Measurements from ENCODE around the gene SPAG6. TPM values are rescaled to one million over a fixed set of nuclear protein-coding genes. Genes with fewer than 3 reads are reported as not detected.
"Not testable (repeated sequence)": the region's sequence is repeated elsewhere in the genome, so short reads cannot be mapped to it uniquely, and the experiment has no call there.

Gene SPAG6
- total RNA-seq, 1 experiment from 2014 or later, result 0.74 TPM

DNA sequence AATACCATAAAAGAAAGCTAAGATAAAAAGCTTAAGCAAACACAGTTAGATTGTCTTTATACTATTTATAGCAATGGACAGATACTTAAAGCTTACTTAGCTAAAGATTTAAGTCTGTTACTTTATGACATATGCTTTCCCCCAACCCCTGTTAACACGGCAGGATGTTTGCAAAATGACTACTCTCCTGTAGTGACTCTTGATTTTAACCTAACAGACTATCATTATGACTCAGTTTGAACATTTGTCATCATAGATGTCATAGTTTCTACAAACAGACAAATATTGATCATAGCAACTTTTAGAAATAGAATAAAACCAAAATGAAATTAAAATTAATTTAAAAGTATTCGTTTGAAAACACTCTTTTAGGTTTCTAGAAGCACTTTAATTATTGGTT, 36.9 kb upstream of the SPAG6 start (continued):
- TF ChIP-seq, protein P1, sequence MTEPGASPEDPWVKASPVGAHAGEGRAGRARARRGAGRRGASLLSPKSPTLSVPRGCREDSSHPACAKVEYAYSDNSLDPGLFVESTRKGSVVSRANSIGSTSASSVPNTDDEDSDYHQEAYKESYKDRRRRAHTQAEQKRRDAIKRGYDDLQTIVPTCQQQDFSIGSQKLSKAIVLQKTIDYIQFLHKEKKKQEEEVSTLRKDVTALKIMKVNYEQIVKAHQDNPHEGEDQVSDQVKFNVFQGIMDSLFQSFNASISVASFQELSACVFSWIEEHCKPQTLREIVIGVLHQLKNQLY (CRISPR knock-in tag; IDR thresholded peaks at IDR 0.05), result no peak
- TF ChIP-seq, protein P2, sequence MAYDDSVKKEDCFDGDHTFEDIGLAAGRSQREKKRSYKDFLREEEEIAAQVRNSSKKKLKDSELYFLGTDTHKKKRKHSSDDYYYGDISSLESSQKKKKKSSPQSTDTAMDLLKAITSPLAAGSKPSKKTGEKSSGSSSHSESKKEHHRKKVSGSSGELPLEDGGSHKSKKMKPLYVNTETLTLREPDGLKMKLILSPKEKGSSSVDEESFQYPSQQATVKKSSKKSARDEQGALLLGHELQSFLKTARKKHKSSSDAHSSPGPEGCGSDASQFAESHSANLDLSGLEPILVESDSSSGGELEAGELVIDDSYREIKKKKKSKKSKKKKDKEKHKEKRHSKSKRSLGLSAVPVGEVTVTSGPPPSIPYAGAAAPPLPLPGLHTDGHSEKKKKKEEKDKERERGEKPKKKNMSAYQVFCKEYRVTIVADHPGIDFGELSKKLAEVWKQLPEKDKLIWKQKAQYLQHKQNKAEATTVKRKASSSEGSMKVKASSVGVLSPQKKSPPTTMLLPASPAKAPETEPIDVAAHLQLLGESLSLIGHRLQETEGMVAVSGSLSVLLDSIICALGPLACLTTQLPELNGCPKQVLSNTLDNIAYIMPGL (CRISPR knock-in tag; IDR thresholded peaks at IDR 0.05), result no peak
- TF ChIP-seq, protein P3, sequence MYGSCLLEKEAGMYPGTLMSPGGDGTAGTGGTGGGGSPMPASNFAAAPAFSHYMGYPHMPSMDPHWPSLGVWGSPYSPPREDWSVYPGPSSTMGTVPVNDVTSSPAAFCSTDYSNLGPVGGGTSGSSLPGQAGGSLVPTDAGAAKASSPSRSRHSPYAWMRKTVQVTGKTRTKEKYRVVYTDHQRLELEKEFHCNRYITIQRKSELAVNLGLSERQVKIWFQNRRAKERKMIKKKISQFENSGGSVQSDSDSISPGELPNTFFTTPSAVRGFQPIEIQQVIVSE (CRISPR knock-in tag; IDR thresholded peaks at IDR 0.05; ENCODE audit: borderline replicate concordance), result no peak
- TF ChIP-seq ZBTB21 (CRISPR knock-in tag; IDR thresholded peaks at IDR 0.05; ENCODE audit: borderline replicate concordance) (no peak), NFYB (CRISPR knock-in tag; conservative IDR thresholded peaks at IDR 0.05; ENCODE audit: low read depth) (no peak)

DNA sequence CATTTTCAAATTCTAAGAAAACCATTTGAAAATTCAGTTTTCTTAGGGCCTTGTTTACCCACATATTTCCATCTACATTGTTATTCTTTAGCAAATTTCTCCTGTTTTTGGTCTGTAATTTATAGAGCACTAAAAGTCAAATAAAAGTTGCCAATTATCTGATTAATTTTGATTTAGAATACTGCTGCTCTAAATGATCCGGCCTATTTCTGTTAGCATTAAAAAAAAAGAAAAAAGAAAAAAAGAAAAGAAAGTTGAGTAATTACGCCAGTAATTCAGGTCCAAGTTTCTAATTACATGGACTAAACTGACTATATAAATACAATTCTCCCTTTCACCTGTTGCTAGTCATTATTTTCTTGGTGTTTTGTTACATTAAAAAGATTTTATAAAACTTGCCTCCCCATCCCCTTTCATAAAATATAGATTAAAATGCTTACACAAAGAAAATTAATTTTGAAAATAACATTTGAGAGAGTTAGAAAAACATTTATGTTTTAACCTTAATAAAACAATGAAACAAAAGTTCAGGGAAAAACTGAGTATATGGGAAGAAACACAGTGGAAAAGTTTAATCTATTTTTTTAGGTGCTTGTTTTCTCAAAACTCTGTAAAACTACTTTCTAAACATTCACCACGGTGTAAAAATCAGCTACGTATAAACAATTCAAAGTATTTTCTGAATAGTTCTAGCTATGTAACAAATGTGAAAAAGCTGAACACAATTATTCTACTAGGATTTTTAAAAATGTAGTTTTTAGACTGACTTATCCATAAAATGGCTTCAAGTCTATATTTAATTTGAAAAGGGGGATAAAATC, 35.9 kb upstream of the SPAG6 start:
- no peak for DNase-seq (ENCODE audit: low spot score)
- H3K9me3 Mint-ChIP-seq, result peaks cover under 1% of the 10 kb centered on the region; the same call in 1 of the 2 replicates
- ATAC-seq, result no peak
- H3K4me3 Mint-ChIP-seq, result no peak overlapping the region
- TF ChIP-seq, protein P4, sequence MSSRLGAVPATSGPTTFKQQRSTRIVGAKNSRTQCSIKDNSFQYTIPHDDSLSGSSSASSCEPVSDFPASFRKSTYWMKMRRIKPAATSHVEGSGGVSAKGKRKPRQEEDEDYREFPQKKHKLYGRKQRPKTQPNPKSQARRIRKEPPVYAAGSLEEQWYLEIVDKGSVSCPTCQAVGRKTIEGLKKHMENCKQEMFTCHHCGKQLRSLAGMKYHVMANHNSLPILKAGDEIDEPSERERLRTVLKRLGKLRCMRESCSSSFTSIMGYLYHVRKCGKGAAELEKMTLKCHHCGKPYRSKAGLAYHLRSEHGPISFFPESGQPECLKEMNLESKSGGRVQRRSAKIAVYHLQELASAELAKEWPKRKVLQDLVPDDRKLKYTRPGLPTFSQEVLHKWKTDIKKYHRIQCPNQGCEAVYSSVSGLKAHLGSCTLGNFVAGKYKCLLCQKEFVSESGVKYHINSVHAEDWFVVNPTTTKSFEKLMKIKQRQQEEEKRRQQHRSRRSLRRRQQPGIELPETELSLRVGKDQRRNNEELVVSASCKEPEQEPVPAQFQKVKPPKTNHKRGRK (CRISPR knock-in tag; IDR thresholded peaks at IDR 0.05; ENCODE audit: borderline replicate concordance), result no peak
- no peak for TF ChIP-seq CREB1 (CRISPR knock-in tag; IDR thresholded peaks at IDR 0.05)
- TF ChIP-seq PRRX2 (CRISPR knock-in tag; IDR thresholded peaks at IDR 0.05), result no peak
- no peak for TF ChIP-seq RELA (CRISPR knock-in tag; IDR thresholded peaks at IDR 0.05; ENCODE audit: borderline replicate concordance)
- TF ChIP-seq, protein P5, sequence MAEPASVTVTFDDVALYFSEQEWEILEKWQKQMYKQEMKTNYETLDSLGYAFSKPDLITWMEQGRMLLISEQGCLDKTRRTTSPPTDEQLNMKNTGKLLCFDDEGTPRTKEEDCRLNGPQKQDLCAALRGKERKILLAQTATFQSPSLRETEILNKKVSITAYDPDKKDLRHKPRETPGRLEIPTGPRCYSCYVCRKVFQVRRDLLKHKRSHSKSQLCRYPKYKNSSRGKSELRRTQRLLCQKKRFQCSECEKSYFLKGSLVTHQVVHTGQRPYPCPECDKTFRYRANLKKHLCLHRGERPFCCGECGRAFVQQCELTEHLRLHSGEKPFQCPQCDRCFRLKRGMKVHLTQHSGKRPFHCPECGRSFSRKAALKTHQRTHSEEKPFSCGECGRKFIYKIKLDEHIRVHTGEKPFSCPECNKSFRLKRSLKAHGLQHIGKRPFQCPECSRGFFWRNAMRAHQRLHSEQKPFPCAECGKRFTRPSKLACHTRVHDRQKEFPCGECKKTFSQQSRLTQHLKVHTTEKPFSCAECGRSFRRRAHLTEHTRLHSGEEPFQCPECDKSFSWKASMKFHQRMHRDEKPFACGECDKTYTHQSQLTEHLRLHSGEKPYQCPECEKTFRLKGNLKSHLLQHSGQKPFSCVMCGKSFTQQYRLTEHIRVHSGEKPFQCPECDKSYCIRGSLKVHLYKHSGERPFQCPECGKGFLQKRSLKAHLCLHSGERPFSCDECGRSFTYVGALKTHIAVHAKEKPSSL (CRISPR knock-in tag; conservative IDR thresholded peaks at IDR 0.05), result no peak
- H3K27ac Mint-ChIP-seq, result no peak overlapping the region
- ChIA-PET CTCF (no interaction called here), POLR2A (no interaction called here)
- no peaks in the 10 kb centered on the region for H3K4me1 Mint-ChIP-seq
- H3K36me3 Mint-ChIP-seq, result no peaks in the 10 kb centered on the region
- H3K27me3 Mint-ChIP-seq (ENCODE audit: low read depth), result peaks cover 34% of the 10 kb centered on the region

DNA sequence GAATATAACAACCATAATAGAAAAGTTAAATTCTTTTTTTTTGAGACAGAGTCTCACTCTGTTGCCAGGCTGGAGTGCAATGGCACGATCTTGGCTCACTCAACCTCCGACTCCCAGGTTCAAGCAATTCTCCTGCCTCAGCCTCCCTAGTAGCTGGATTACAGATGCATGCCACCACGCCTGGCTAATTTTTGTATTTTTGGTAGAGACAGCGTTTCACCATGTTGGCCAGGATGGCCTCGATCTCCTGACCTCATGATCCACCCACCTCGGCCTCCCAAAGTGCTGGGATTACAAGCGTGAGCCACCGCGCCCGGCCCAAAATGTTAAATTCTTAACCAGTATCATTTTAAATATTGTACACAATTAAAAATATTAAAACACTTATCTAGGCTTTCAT, 35.3 kb upstream of the SPAG6 start:
- H3K4me1 Mint-ChIP-seq; H3K4me3 Mint-ChIP-seq; H3K27ac Mint-ChIP-seq; ATAC-seq; POLR2A ChIA-PET; H3K9me3 Mint-ChIP-seq; H3K36me3 Mint-ChIP-seq; DNase-seq (ENCODE audit: low spot score); CTCF ChIA-PET: not testable (repeated sequence)
- peaks cover 40% of the 10 kb centered on the region for H3K27me3 Mint-ChIP-seq (ENCODE audit: low read depth)

DNA sequence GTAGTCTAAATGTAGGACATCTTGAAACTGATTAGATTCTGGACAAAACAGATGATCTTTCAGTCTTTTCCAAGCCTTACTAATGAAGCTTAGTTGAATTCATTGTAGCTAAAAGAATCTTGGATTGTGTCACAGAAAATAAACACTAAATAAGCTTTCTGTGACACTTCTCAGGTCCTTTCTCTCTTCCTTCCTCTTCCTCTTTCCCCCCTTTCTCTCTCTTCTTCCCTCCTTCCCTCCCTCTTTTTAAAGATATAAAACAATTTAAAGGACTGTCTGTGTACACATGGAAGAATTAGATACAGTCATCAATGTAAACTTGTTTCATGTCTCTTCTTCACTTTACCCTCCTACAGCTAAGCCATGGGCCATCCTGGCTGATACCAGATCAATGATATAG, 34.4 kb upstream of the SPAG6 start:
- Mint-ChIP-seq H3K9me3 (no peaks in the 10 kb centered on the region), H3K4me1 (peaks cover 13% of the 10 kb centered on the region), H3K27ac (no peak overlapping the region), H3K36me3 (no peaks in the 10 kb centered on the region), H3K4me3 (no peak overlapping the region), H3K27me3 (ENCODE audit: low read depth) (peaks cover 49% of the 10 kb centered on the region)
- CTCF ChIA-PET, result no interaction called here
- POLR2A ChIA-PET, result no interaction called here
- no peak for TF ChIP-seq FOXJ3 (CRISPR knock-in tag; IDR thresholded peaks at IDR 0.05; ENCODE audit: borderline replicate concordance)
- TF ChIP-seq, protein P6, sequence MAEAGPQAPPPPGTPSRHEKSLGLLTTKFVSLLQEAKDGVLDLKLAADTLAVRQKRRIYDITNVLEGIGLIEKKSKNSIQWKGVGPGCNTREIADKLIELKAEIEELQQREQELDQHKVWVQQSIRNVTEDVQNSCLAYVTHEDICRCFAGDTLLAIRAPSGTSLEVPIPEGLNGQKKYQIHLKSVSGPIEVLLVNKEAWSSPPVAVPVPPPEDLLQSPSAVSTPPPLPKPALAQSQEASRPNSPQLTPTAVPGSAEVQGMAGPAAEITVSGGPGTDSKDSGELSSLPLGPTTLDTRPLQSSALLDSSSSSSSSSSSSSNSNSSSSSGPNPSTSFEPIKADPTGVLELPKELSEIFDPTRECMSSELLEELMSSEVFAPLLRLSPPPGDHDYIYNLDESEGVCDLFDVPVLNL (CRISPR knock-in tag; IDR thresholded peaks at IDR 0.05; ENCODE audit: borderline replicate concordance, low read depth), result no peak
- TF ChIP-seq ZNF121 (CRISPR knock-in tag; IDR thresholded peaks at IDR 0.05), result no peak
- TF ChIP-seq ETV6 (CRISPR knock-in tag; IDR thresholded peaks at IDR 0.05), result no peak
- TF ChIP-seq, protein P7, sequence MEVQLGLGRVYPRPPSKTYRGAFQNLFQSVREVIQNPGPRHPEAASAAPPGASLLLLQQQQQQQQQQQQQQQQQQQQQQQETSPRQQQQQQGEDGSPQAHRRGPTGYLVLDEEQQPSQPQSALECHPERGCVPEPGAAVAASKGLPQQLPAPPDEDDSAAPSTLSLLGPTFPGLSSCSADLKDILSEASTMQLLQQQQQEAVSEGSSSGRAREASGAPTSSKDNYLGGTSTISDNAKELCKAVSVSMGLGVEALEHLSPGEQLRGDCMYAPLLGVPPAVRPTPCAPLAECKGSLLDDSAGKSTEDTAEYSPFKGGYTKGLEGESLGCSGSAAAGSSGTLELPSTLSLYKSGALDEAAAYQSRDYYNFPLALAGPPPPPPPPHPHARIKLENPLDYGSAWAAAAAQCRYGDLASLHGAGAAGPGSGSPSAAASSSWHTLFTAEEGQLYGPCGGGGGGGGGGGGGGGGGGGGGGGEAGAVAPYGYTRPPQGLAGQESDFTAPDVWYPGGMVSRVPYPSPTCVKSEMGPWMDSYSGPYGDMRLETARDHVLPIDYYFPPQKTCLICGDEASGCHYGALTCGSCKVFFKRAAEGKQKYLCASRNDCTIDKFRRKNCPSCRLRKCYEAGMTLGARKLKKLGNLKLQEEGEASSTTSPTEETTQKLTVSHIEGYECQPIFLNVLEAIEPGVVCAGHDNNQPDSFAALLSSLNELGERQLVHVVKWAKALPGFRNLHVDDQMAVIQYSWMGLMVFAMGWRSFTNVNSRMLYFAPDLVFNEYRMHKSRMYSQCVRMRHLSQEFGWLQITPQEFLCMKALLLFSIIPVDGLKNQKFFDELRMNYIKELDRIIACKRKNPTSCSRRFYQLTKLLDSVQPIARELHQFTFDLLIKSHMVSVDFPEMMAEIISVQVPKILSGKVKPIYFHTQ (CRISPR knock-in tag; IDR thresholded peaks at IDR 0.05), result no peak
- DNase-seq (ENCODE audit: low spot score), result no peak
- no peak for ATAC-seq

Data from WTC11 (cell line).